GM19238 (cell line): ENCODE results near the gene MMP28.
A peak's percentile ranks its signal among the peaks of the same experiment; 100 is the strongest.
"Not testable (repeated sequence)": the region's sequence is repeated elsewhere in the genome, so short reads cannot be mapped to it uniquely, and the experiment has no call there.

Source experiments
- DNase-seq: peaks from one replicate; pipeline ENCODE4 v3.0.0; 2011; ENCODE audit warnings: low spot score; ENCODE audit not compliant: insufficient read length

MMP28 gene

DNA sequence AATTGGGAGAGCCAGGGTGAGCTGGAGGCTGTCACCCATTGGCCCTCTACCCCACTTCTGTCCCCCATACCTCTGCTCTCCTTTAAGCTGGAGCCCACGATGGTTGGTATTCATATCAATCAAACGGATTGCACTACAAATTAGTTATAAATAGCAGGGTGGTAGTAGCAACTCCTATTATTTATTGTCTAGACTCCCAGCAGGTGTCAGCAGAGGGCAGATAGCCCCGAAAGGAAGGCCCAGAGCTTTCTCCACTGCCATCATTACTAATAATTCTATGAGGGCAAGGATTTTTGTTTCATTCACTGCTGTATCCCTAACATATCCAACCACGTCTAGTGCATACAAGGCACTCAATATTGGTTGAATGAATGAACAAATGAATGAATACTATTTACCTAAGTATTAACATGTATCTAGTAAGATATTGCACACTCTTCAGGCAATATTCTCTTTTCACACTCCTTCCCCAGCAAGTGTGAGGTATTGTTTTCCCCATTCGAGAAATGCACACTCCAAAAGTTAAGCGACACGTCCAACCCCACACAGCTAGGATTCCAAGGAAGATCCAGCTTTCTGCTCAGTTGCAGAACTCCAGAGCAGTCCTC, 28.4 kb downstream of the MMP28 start:
- peak; percentile 41 for DNase-seq

- DNase-seq, result no peak
Measured at GRCh38 chr17:35766489-35766877, 29.0 kb downstream of the MMP28 start.

DNA sequence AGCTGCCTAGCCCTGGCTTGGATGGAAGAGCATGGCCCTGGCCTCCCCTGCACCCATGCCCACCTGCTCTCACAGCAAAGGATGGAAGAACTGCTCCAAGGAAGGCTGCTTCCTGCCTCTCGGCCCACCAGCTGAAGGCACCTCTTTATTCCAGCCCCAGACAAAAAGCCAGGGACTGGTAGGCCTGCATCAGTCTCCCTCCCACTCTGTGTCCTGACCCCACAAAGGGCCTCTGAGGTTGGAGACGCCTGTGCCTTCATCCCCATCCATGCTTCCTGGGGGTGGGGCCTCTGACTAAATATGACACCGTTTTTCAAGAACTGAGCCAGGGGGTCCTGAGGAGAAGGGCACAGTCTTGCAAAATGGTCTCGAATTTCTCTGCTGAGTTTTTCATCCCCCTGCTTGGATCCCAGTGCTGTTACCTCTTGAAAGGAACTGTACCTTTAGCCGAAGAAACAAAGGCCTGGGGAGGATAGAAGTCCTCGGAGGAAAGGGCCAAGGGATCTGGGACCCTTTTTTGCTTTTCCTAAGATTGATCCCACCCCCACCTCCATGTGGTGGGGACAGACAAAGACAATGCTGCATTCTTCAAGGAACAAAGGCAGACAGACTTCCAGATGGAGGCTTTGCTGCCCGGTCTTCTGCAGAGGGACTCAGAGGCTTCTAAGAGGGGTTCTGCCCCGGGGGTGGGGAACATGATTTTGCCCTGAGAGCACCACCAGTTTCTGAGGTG, 29.5 kb downstream of the MMP28 start:
- DNase-seq, result no peak

DNA sequence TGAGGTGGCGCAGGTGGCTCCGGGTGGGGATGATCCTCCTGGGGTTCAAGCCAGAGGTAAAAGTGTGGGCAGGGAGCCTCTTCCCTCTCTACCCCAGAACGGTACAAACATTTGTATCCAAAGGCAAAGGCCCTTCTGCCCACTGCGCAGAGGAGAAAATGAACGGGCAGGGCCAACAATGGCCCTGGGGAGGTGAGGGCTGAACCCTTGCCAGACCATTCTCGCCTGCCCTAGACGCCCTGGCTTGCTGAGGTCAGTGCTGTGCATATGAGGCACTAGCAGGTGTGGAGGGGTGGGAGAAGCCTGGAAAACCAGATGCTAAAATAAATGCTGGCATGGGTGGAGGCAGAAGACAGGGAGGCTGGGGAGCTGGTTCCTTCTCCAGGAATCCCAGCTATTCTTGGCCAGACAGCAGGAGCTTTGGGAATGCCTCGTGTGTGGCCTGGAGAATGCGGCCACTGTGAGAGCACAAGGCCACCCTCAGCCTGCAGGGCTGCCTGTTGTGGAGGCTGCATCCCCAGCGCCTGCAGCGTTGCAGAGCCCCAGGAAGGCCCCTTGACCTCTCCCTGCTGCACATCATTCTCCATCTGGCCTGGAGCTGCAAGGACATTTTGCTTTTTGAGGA, 30.2 kb downstream of the MMP28 start:
- no peak for DNase-seq

DNA sequence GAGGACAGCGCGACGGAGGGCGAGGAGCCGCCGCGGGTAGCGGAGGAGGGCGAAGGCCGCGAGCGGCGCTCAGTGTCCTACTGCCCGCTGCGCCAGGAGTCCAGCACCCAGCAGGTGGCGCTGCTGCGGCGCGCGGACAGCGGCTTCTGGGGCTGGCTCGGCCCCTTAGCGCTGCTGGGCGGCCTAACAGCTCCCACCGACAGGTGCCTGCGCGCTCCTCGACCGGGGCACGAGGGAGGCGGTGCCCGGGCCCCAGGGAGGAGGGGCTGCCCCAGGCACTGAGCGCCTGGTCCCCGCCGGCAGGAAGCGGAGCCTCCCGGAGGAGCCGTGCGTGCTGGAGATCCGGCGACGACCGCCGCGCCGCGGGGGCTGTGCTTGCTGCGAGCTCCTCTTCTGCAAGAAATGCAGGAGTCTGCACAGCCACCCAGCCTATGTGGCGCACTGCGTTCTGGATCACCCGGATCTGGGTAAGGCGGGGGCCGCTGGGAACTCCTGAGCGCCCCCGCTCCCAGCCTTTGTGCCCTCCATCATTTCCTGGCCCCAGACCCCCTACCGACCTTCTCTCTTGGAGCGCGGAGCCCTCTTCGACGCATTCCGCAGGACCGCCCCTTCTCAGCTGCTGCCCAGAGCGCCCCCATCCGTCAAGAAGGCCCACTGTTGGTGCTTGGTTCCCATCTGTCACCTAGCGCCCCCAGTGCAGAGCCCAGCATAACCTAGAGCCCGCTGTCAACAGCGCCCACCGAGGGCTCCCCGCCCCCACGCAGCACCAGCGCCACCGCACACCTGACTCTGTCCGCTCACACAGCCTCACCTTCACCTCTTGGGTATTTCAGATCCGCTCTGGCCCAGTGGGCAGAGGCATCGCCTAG, 31.1 kb downstream of the MMP28 start:
- peak; percentile 99 for DNase-seq

GRCh38 chr17:35763767-35764122, 31.7 kb downstream of the MMP28 start:
- DNase-seq, result no peak

GRCh38 chr17:35761601-35762000, 33.8 kb downstream of the MMP28 start:
- DNase-seq, result no peak

GRCh38 chr17:35760587-35760986, 34.9 kb downstream of the MMP28 start, which contains the start of gene C17orf50:
Gene C17orf50, plus strand, starts transcription at chr17:35760887. Its CDS starts 55 bp downstream, at chr17:35760942.
- DNase-seq, result no peak

GRCh38 chr17:35757243-35757642, 38.2 kb downstream of the MMP28 start:
- no peak for DNase-seq

- no peak for DNase-seq
Measured at GRCh38 chr17:35752945-35753764, 42.3 kb downstream of the MMP28 start, which contains the start of gene GAS2L2. Gene GAS2L2, minus strand, starts transcription at chr17:35753239. Its CDS starts 389 bp downstream, at chr17:35752850.

DNA sequence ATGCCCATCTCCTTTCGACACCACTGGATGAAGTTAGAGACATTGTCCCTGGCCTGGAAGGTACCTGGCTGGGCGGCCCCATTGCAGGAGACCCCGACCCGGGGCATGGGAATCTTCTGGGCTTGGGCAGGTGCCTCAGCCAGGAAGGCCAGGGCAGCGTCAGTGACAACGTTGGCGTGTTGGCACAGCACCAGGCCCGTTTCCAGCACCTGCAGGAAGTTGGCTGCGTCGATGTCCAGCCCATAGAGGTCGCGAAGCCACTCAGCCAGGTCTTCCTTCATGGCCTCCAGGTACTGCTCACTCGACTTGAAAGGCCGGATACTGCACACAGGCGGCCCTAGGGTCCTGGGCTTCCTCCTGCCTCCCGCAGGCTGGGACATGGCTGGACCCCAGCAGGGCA, 43.0 kb downstream of the MMP28 start:
- DNase-seq, result no peak

DNA sequence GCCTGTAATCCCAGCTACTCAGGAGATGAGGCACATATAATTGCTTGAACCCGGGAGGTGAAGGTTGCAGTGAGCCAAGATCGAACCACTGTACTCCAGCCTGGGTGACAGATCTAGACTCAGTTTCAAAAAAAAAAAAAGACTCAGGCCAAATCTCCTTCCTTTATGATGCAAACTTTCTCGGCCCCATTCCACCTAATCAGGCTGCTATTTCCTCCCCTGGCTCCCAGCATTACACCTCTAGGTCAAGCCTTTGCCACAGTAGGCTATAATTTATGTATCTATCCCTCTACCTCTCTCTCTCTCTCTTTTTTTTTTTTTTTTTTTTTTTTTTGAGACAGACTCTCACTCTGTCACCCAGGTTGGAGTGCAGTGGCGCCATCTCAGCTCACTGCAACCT, 43.9 kb downstream of the MMP28 start:
- not testable (repeated sequence) for DNase-seq

- DNase-seq, result no peak
Measured at GRCh38 chr17:35750526-35751395, 44.7 kb downstream of the MMP28 start.

DNA sequence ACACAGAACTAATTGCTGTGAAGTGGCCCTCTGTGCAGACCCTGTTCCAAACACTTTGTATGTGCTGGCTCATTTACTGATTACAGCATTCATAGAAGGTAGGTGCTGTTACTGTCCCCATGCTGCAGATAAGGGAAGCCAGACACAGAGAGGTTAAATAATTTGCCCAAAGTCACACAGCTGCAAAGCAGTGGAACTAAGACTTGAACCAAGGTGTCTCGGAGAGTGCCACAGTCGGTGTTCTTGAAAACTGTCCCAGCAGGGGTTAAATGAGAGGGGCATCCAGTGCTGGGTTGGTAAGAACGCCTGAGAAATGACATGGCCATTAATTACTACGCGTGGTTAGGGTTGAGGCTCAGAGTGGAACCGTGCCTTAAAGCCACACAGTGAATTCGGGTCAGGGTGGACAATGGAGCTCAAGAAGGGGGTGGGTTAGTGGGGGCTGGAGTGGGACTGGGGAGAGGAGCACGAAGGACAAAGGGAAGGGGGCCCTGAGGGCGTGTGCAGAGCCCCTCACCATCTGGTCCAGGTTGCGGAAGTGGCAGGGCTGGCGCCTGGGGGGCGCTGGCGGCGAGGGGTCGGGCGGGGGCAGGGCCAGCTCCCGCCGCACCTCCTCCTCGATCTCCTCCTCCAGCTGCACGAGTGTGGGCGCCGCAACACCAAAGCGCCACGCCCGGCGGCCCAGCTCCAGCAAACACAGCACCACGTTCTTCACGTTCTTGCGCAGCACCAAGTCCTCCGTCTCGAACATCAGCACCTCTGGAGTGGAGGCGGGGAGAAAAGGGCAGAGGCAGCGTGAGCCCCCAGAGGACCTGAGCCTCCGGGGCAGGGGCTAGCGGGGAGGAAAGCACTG, 45.7 kb downstream of the MMP28 start:
- no peak for DNase-seq

GRCh38 chr17:35748979-35749378, 46.5 kb downstream of the MMP28 start:
- no peak for DNase-seq

- DNase-seq, result no peak
Measured at GRCh38 chr17:35748341-35748841, 47.0 kb downstream of the MMP28 start.

- peak; percentile 83 for DNase-seq
Measured at GRCh38 chr17:35747540-35748017, 47.9 kb downstream of the MMP28 start.

GRCh38 chr17:35745749-35746320, 49.6 kb downstream of the MMP28 start:
- no peak for DNase-seq
